Left forelimb (tissue), 1 donor: ENCODE data around the gene LRRFIP1.
A peak's percentile ranks its signal among the peaks of the same experiment; 100 is the strongest.
"Not testable (repeated sequence)": the region's sequence is repeated elsewhere in the genome, so short reads cannot be mapped to it uniquely, and the experiment has no call there.

Source experiments
- DNase-seq: peaks from one replicate; pipeline ENCODE4 v3.0.0-alpha.2; 2018; ENCODE audit warnings: low spot score

The LRRFIP1 gene

DNA sequence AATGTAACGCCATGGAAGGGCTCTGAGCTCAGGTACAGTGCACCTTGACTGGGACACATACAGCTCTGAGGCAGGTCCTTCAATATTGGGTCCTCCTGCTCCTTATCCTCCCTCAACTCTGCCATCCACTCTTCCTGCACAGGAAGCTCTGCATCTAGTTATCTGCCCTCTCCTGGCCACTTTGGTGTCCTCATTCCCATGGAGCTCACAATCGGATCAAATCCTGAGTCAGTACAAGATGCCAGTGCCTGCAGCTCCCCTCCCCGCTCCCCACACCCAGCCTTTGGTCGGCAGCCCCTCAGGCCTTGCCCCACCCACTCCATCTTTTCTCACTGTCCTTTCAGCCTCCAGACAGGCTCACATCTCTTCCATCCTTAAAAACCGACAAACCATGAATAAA lies 58.0 kb downstream of the LRRFIP1 start:
- DNase-seq = no peak

DNA sequence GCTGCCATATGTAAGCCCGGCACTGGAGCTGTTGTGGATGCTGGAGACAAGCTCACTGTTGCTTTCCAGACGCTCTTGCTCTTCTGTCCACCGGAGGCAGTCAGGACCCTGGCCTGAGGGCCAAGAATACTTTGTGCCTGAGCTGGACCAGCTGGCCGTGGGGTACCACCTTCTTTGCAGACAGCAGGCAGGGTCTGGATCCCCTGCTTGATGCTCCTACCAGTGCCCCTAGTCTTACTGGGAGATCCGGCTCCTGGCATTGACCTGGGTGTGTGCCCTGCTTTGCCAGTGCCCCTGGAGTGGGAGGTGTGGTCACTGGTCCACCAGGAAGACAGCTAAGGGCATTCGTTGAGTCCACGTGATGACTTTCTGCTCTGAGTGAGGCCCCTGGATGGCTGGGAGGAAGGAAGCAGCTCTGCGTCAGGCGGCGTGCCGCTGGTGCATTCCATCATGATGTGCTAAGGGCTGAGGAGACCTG lies 59.3 kb downstream of the LRRFIP1 start:
- no peak for DNase-seq

DNA sequence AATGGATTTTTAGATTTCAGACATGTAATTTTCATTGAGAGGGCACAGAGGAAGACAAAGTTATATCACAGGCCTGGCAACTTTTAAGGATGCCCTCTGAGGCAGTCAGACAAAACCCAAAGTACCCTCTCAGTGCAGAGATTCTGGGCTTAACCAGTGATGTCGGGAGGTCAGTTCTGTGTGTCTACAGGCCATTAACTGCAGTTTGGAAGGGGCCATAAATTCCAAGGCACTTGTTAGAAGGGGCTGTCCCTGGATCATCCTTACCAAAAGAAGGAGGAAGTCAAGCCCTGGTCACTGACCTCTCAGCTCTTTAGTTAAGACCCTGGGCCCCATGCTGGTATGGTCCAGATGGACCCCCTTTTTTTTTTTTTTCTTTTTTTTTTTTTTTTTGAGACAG lies 60.7 kb downstream of the LRRFIP1 start:
- no peak for DNase-seq

DNA sequence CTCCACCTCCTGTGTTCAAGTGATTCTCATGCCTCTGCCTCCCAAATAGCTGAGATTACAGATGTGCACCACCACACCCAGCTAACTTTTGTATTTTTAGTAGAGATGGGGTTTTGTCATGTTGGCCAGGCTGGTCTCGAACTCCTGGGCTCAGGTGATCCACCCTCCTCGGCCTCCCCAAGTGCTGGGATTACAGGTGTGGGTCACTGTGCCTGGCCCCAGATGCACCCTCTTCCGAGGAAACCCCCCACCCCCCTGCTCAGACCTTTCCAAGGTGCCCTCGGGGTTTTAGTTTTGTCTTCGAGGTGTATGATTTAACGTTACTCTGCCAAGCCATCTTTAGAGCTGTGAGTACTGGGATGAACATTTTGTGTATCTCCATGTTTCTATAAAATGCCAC lies 61.2 kb downstream of the LRRFIP1 start:
- DNase-seq = not testable (repeated sequence)

DNA sequence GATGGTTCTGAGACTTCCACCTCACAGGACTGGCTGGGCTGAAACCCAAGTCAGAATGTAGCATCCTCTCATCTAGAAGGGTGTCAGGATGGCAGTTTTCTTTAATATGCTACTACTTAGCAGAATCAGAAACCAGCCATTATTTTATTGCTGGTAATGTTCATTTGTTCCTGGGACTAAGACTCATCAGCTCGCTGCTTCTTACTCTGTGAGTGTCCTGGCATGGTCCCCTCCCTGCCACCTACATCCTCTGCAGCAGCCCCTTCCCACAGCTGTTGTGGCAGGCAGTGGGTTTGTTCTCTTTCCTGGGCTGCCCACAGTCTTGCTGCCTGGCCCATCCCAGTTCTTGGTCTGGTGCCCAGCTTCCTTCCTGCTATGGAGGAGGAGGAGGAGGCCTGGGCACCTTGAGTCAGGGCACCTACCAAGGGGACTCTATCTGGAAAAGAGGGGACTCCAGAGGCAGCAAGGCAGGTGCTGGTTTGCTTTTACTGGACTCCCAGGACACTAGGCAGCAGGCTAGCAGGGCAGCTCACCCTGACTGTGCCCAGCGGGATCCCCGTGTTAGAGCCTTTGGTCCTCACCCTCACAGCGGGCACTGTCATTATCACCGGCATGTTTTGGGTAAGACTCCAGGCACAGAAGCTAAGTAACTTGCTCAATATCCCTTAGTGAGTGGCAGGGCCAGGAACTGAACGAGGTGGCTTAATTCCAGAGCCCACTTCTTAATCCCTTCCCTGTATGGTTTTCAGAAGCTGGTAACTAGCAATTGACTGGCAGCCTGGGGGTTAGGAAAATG lies 62.1 kb downstream of the LRRFIP1 start:
- no peak for DNase-seq

DNA sequence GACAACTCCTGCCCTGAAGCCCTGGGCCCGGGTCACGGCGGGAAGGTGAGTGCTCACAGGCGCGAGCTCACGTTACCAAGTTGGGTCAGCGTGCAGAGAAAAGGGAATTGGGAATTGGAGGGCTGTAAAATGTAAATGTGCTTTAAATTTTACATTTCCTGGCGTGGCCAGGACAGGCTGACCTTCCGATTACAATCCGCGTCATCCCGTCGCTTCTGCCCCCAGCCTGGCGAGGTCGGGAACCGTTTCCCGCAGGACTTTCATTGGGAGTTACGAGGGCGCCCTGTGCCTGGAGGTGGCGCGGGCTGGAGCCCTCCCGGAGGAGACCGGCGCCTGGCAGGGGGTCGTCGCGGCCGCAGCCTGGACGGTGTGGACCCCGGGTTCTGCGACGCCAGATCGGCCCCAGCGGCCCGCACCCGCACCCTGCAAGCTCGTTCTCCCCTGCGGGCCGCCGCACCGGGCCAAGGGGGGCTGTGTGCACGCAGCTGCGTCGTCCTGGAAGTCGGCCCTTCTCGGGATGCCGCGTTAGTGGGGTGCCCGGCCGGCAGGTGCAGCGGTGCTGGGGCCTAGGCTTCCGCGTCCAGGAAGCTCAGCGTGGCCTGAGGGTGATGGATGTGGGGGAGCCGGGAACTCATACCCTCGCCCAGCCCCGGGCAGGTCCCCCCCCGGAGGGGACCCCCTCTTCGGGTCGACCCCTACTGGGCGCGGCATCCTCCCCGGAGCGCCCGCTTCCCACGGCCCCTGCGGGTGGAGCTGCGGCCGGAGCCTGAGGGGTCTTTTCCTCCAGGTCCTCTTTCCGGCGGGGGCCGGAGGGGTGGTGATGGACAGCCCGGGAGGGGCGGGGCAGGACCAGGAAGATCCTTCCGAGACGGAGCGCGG lies 63.9 kb downstream of the LRRFIP1 start:
- DNase-seq = peak; percentile 70

DNA sequence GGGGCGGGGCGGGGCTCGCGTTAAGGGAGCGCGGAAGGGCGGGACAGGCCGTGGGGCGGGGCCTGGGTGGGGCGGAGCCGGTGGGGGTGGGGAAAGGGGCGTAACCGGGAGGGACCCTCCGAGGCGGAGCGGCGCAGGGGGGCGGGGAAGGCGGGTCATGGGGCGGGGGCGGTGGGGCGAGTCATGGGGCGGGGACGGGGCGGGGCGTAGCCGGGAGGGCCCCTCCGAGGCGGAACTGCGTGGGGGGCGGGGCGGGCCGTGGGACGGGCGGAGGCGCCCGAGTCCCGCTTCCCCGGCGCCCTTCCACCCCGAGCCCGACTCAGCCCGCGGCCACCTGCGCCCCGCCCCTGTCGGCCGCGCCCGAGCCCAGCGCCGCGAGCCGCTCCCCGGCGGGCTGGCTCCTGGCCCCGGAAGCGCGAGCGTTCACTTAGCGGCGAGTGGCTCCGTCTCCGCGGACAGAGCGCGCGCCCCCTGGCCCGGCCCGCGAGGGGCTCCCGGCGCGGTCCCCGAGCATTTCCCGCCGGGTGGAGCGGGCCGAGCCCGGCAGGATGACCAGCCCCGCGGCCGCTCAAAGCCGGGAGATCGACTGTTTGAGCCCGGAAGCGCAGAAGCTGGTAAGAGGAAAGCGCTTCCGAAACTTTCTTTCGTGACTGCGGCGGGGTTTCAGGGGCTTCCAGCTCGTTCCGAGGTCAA lies 64.7 kb downstream of the LRRFIP1 start:
- peak; percentile 96 for DNase-seq

DNA sequence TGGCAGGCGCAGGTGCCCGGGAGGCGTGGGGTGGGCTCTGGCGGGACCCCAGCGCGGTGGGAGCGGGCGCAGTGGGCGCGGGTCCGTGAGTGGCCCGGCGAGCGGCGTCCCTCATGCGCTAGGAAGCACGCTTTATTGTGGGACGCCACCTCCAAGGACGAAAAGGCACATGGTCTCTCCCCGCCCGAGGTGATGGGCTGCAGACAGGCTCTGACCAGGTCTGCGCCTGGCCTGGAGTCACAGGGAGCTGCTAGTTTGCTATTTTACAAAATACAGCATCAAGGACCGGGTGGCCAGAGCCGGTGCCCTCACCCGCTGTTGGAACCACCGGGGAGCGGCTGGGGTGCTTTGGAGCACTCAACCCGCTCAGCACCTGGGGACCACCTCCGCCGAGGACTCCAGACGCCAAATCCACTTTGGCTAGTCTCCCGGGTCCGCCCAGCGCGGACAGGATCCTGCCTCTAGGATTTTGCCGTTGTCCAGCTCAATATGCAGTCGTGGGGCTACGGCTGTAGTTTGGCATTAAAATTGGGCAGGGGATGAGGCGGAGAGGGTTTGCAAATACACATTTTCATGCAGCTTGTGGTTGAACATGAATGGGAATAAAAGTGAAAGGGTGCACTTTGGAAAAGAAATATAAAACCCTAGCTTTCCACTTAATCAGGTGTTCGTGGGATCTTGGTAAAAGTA lies 65.4 kb downstream of the LRRFIP1 start:
- no peak for DNase-seq

DNA sequence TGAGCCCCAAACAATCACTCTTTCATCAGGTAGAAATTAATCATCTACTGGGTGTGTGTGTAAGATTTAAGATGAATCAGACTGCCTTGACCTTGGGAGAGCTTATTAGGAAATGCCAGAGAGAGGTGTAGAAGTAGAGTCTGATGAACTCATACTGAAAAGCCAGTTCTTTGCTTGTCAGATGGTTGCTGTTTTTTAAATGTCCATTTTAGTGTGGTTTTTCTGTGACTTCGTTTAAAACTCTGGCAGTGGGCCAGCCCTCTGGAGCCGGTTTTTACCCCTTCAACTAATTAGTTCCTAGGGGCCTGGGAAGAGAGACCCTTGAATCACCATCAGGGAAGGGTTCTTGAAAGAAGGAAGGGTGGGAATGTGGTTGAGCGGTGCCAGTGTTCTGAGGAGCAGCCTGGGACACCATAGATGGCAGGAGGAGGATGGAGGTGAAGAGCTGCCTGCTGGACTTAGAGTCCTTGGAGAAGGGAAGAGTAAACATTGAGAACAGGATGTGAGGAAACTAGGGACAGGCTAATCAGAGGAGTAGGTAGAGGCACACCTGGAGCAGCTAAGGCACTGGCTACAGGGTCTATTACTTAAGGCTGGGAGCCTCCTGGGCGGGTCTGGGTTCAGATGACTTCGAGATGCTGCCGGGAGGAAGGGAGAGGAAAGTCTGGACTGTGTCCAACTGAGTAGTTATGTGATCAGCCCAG lies 66.1 kb downstream of the LRRFIP1 start:
- DNase-seq = peak; percentile 53

DNA sequence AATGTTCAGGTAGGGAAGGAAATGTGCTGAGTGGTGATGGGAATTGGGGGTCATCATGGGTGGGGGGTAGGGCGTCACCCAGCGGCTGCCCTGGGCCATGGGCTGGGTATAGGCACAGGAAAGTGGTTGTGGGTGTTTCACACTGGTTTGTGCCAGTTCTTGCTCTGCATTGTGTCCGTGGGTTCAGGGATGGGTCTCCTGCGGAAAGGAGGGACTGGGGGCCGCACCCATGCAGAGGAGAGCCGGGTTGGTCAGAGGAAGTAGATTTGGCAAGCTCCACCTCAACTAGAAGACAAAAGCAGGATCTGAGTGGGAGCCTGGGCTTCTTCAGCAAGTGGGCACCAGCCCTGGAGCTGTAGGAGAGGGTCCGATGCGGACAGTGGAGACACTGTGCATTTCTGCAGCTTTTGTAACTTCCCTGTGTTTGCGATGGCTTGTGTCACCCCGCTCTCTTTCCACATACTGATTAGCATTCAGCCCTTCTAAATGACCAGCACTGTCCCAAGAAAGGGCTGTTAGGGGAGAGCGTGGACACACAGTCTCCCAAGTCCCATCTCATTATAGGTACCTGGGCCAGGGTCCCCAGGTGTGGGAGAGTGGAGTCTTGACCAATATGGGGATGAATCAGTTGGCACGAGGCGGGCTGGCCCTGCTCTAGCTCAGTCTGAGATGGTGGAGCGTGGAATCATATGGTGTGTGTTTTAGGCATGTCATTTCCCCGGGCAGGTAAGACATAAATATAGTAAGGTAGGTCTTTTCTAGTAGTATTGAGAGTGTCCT lies 67.2 kb downstream of the LRRFIP1 start:
- no peak for DNase-seq

DNA sequence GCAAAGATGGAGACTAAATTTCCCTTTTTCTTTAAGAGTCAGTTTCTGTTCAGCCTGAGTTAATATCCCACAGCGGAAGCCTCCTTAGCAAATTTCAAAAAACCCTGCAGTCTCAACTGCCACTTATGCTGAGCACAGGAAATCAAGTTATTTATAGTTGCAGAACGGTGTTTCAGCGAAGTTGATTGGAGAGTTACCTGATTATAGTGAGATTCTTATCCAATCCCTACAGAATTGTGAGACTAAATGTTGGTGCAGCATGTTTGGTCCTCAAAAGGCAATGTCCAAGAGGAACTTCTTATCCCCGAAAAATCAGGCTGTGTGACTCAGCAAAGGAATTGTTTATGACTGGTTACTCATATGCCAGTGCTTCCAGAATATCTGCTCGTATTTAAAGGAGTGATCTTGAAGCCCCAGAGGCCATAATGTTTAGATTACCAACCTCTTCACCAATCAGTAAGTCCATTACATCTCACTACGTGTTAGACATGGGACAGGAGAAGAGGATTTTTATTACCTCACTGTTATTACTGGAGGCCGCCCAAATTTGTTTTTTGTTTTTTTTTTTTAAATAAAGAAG lies 67.9 kb downstream of the LRRFIP1 start:
- DNase-seq = no peak

DNA sequence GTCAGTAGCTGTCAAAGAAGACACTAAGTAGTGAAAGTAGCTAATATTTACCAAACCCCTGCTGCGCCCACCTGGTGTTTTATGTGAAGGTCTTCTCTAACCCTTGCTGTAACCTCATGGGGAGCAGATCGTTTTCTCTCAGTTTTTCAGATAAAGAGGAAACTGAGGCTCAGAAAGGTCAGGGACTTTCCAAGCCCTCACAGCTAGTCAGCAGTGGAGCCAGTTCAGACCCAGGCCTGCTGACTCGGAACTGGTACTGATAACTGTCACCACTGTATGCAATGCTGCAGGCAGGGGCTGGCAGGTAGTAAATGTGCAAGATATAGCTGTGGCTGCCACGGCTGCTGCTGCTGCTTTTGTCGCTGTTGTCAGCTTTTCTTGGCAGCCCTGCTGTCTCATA lies 69.1 kb downstream of the LRRFIP1 start:
- no peak for DNase-seq

DNA sequence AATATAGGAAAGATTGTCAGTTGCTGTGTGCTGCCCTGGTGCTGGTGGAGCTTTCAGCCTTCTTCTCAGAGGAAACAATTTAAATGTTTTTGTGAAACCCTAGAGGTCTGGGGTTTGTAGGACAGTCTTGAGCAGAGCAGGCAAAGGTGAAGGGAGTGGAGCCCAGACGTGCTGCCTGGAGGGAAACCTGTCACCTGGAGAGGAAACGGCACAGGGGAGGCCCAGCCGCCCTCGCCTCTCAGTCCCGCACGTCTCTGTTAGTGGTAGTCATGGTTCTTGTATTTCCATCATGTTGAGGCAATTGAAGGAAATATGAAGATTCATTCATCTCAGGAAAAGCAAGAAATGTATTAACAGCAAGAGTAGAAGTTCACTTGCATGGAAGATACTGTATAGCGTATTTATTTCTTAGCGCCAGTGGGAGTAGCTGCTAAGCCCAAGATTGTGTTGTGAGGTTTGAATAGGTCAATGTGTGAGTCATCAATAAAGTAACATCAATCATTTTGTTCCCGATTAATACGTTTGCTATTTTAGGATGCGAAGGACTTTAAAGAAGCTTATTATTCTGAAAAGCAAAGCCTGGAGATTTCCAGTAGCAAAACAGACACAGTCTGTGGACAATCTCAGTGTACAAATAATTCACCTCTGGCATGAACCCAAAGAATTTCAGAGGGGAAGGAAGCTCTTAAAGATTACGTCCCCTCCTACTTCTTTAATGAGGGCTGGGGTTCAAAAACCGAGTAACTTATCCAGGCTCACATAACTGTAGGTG lies 70.4 kb downstream of the LRRFIP1 start:
- DNase-seq = no peak

DNA sequence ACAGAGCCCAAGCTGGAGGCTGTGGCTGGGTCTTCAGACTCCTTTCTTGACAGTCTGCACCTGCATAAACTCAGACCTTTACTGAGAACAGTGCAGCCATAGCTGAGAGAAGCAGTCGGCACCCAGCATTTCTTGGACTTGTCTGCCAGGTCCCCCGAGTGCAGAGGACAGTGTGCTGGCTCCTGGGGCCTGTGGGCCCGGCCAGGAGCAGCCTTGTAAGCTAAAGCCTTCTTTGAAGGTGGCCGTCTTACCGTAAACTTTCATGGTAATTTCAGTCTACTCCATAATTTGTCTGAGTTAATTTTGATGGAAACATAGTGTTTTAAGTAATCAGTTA lies 70.9 kb downstream of the LRRFIP1 start:
- no peak for DNase-seq

DNA sequence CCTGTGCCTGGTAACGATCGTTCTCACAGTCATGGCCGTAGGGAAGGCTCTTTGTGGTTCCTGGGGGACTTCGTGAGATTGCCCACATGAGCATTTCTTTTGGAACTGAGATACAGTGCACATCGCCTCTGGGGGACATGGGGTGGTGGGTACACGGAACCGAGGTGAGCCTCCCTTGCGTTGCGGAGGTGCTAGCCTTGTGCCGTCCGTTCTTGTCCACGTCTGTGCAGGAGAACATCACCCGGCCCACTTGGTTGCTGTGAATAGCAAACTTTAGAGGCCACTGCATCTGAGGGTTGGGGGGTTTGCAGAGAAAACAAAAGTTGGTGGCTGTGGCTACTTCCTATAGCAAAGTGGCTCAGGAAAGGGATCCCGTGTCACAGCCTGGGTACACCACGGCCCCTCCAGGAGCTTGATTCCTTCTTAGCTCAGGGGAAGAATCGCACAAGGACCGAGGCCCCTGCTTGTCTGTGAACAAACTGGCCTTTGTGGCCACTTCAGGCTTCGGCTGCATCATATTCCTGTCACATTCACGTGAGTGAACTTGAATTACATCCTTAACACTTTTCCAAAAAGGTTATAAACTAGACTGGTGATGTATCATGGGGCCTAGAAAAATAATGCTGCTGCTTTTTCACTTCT lies 72.6 kb downstream of the LRRFIP1 start:
- DNase-seq = no peak

DNA sequence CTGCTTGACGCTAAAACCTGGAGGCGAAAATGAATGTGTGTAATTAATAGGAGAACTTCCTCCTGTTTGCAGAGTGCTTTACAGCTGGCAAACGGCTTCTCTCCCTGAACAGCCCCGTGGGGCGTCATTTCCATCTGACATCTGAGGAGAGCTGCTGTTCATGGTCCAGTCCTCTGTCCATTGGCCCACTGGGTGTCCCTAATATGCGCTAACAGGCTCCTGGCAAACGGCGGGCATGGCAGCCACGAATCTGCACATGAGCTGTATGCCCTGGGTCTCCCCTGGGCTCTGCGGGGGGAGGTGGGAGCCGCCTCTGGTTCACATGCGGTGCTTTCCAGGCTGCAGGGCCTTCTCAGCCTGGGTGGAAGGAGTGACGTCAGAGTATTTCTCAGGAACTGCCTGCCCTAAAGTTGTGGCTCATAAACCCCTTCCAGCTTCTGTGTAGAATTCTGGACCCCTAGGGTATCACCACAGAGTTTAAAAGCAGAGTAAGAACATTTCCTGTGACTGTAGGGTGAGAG lies 73.2 kb downstream of the LRRFIP1 start:
- peak; percentile 82 for DNase-seq

DNA sequence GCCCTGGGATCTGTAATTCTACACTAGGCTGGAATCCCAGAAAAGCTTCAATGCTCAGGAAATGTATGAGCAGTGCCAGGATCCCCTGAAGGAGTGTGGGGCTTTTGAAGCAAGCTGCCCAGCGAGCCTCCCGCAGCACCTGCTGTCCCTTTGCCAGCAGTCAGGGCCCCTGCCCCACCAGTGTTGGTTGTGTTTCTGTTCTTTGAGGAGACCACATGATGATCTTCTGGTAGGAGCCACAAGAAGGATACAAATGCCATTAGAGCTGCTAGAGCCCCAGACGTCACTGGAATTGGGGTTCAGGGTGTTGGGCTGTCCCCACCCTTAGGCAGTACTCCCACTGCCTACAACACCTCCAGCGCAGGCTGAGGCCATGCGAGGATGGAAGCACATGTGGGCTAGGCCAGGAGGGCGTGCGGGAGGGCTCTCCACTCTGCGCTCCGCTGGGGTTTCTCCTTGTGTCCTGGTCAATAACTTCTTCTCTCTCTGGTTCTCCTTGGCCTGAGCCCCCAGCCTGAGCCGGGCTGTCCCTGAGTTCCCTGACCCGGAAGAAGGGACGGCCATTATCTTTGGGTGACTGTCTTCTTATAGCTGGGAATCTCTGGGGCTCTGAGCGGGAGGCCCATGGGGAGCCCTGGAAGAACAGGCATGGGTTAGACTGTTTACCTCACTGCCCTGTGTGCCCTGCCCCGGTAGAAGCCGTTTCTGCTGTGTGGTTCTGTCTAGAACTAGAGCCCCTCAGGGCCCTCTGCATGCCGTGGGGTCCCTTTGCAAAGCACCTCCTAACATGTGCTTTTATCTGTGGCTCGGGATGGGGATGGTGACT lies 73.9 kb downstream of the LRRFIP1 start:
- peak; percentile 62 for DNase-seq
